Measurements from ENCODE around the gene INF2.

- TF ChIP-seq CREB5 (CRISPR knock-in tag; IDR thresholded peaks at IDR 0.05; ENCODE audit: low read depth) (no peak), RARB (CRISPR knock-in tag; IDR thresholded peaks at IDR 0.05) (no peak), BACH2 (CRISPR knock-in tag; IDR thresholded peaks at IDR 0.05; ENCODE audit: borderline replicate concordance) (no peak), ZFP3 (CRISPR knock-in tag; IDR thresholded peaks at IDR 0.05) (no peak), TSHZ2 (CRISPR knock-in tag; IDR thresholded peaks at IDR 0.05) (no peak), ARNTL (CRISPR knock-in tag; IDR thresholded peaks at IDR 0.05; ENCODE audit: borderline replicate concordance, low read depth) (no peak), TOX (CRISPR knock-in tag; IDR thresholded peaks at IDR 0.05; ENCODE audit: borderline replicate concordance) (no peak), ZC3H10 (CRISPR knock-in tag; IDR thresholded peaks at IDR 0.05) (no peak), PPARA (CRISPR knock-in tag; IDR thresholded peaks at IDR 0.05; ENCODE audit: borderline replicate concordance) (no peak), PATZ1 (CRISPR knock-in tag; IDR thresholded peaks at IDR 0.05; ENCODE audit: borderline replicate concordance) (no peak), CSRNP3 (CRISPR knock-in tag; IDR thresholded peaks at IDR 0.05) (no peak), ZNF70 (CRISPR knock-in tag; IDR thresholded peaks at IDR 0.05) (no peak), ZFP30 (CRISPR knock-in tag; IDR thresholded peaks at IDR 0.05) (no peak), GLIS3 (CRISPR knock-in tag; IDR thresholded peaks at IDR 0.05) (no peak)
Measured at GRCh38 chr14:104656014-104656714, 33.3 kb upstream of the INF2 start.

Data from SK-N-SH treated with all-trans-retinoic acid at 6 μM for 48 hours (cell line).